ENCODE data around the gene TBC1D16.
"Not testable (repeated sequence)": the region's sequence is repeated elsewhere in the genome, so short reads cannot be mapped to it uniquely, and the experiment has no call there.

The TBC1D16 gene

DNA sequence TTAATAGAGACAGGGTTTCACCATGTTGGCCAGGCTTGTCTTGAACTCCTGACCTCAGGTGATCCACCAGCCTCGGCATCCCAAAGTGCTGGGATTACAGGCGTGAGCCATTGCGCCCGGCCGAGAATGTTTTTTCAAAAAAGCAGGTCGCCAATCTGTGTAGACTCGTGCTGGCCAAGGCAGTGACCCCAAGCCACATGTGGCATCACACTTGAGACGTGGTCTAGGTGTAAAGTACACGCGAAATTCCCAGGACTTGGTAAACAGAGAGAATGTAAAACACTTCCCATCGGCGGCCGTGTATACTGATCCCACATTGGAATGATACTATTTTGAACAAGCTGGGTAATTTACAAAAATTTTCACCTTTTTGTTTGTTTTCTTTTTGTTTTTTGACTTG is 41.1 kb downstream of the TBC1D16 start:
- no peak for DNase-seq (ENCODE audit: low read depth)
- TF ChIP-seq, protein P1, sequence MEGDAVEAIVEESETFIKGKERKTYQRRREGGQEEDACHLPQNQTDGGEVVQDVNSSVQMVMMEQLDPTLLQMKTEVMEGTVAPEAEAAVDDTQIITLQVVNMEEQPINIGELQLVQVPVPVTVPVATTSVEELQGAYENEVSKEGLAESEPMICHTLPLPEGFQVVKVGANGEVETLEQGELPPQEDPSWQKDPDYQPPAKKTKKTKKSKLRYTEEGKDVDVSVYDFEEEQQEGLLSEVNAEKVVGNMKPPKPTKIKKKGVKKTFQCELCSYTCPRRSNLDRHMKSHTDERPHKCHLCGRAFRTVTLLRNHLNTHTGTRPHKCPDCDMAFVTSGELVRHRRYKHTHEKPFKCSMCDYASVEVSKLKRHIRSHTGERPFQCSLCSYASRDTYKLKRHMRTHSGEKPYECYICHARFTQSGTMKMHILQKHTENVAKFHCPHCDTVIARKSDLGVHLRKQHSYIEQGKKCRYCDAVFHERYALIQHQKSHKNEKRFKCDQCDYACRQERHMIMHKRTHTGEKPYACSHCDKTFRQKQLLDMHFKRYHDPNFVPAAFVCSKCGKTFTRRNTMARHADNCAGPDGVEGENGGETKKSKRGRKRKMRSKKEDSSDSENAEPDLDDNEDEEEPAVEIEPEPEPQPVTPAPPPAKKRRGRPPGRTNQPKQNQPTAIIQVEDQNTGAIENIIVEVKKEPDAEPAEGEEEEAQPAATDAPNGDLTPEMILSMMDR (conservative IDR thresholded peaks at IDR 0.05; ENCODE audit: low read depth, low read length) = no peak
- H3K4me3 ChIP-seq (ENCODE audit: low read length) = no peak overlapping the region

DNA sequence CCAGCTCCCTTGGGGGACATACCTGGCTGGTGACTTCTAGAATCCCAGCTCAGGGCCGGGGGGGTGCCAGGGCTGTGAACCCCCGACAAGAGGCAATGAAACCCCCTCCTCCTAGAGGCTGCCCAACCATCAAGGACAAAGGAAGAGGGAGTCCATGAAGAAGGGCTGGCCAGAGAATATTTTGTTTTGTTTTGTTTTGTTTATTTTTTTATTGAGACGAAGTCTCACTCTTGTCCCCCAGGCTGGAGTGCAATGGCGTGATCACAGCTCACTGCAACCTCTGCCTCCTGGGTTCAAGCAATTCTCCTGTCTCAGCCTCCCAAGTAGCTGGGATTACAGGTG is 41.5 kb downstream of the TBC1D16 start:
- not testable (repeated sequence) for DNase-seq (ENCODE audit: low read depth)

DNA sequence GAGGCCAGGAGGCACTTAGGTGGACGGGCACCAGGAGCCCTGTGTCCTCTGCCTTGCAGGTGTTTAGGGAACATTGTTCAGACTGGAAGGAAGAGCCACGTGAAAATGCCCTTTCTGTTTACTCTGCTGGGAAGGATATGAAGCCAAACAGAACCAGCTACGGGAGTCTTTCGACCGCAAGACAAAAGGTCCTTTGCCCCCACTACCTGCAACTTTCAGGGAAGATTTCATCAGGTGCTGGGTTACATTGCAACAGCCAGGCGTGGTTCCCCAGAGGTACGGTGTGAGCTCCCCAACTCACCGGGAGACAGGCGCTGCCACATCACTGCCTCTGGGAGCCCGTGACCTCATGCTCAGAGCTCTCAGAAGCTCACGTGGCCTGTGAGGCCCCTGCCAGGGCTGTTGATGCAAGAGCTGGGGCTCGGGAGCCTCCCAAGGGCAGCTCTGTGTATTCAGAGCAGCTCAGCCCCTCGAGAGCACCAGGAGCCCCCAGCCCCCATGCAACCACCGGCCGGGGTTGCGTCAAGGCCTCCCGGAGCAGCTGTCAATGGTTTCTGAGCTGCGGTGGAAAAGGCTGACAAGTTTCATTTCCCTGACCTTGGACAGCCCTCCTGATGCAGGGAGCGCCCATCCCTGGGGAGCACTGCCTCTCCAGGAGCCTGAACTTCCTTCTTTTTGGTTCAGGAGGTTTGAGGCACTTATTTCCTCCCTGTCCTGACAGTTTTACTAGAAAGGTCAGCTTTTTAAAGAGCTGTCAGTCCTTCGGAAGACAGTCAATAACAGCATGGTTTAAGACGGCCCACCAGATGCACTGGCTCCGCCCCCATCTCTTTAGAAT is 42.1 kb downstream of the TBC1D16 start:
- no peak overlapping the region for H3K4me3 ChIP-seq (ENCODE audit: low read length)
- TF ChIP-seq, protein P1 (conservative IDR thresholded peaks at IDR 0.05; ENCODE audit: low read depth, low read length) = no peak
- DNase-seq (ENCODE audit: low read depth) = peak; percentile 75

More for the DNA sequence above, 41.5 kb downstream of the TBC1D16 start:
- not testable (repeated sequence) for H3K4me3 ChIP-seq (ENCODE audit: low read length)

DNA sequence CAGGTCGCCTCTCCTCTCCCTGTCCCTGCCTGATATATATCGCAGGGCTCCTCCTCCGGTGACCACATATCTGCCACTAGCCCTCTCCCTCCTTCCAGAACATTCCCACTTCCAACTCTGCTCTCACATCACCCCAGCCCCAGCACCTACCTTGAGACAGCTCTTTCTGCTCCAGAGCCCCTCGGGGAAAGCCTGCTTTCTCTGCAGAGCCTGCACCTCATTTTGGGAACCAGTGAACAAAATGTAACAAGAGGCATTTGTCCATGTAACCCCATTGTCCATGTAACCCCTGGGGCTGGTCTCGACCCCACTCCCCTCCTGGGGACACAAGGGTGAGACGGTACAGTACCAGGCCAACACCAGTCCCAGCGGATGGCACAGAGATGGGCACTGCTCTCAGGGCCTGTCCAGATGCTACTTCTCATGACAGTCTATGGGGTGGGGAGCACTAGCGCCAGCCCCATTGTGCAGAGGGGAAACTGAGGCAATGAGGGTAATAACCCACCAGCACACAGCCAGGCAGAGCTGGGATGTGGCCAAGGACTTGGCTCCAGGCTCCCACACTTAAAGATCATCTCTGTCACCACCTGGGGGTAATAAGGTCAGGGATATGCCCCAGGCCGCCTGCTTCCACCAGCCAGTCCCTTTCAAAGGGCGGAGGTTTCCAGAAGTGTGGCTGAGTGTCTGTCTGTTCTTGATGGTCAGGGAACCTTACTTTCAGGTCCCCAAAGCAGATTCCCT is 42.9 kb downstream of the TBC1D16 start:
- DNase-seq (ENCODE audit: low read depth) = no peak
- H3K4me3 ChIP-seq (ENCODE audit: low read length) = no peak overlapping the region

DNA sequence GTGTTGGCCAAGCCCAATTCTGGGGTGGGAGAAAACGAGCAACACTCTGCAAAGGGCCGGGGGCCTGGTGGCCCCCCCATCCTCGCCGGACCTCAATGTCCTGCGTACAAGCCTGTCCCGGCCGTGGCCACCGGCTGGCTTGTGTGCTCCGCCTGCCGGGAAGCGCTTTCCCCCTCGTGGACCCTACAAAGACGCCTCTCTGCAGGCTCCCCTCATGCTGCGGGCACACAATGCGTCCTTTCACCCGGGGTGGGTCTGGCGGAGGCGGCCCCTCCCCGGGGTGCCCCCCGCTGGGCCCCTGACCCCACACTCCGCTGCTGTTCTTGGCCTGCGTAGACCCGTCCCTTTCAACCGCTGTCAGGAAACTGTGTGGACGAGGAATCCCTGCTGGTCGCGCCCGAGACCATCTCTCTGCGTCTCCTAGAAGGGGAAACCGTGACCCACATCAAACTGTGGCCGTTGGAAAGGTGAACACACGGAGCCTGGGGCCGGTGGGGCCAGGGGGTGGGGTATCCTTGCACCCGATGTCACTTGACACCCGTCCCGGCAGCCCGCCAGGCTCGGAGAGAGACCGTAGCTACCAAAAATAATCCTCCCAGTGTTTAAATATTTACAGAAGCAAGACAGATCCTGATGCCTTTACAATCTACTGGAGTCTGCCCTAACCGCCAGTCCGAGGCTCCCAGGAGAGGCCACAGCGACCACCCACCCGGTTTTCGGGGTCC is 43.6 kb downstream of the TBC1D16 start:
- H3K4me3 ChIP-seq (ENCODE audit: low read length) = peak overlapping the region; percentile 48
- DNase-seq (ENCODE audit: low read depth) = no peak
- TF ChIP-seq, protein P1 (conservative IDR thresholded peaks at IDR 0.05; ENCODE audit: low read depth, low read length) = no peak

More for the DNA sequence above, 42.9 kb downstream of the TBC1D16 start:
- TF ChIP-seq, protein P1 (conservative IDR thresholded peaks at IDR 0.05; ENCODE audit: low read depth, low read length) = no peak

DNA sequence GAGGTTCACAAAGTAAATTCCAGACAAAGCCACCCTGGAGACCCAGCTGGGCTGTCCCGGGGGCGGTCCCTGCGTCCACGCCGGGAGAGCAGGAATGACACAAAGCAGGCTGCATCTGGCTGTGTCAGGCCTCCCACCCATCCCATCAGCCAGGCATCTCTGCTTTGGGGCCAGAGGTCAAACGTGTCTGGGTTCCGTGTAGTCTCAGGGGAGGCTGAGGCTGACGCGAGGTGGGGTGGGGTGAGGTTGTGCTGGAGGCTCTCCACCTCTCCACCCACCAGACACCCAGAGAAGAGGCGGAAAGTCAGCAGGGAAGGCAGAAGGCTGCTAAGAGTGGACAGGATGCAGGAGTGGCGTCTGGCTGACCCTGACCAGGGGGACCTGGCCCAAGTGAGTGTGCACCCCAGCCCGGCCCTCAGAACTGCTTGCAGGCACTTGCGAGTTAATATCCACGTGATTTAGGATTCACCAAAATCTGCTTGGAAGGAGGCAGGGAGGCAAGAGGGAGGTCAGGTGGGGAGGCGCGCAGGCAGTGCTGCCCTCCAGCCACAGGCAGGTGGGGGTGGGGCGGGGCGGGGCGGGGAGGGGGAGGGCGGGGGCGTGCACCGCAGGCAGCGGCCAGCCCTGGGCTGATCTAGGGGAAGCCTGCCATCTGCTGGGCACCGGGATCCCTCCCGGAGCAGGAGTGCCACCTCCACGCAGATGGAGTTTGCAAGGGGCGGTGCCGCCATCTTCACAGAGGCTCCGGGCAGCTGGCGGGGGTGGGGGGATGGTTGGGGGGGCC is 44.3 kb downstream of the TBC1D16 start:
- TF ChIP-seq, protein P1 (conservative IDR thresholded peaks at IDR 0.05; ENCODE audit: low read depth, low read length) = peak; percentile 68
- DNase-seq (ENCODE audit: low read depth) = no peak
- H3K4me3 ChIP-seq (ENCODE audit: low read length) = peak overlapping the region; percentile 48

DNA sequence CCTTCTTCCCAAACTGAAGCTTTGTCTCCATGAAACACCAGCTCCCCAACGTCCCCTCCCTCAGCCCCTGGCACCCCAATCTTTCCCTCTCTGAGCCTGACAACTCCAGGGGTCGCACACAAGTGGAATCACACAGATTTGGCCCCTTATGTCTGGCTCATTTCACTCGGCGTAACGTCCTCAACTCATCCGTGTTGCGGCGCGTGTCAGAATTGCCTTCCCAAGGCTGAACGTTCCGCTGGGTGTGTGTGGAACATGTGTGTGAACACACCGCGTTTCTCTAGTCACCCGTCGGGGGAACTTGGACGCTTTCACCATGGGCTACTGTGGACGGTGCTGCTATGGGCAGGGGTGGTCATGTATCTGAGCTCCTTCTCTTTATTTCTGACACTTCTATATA is 45.0 kb downstream of the TBC1D16 start:
- no peak for DNase-seq (ENCODE audit: low read depth)
- TF ChIP-seq, protein P1 (conservative IDR thresholded peaks at IDR 0.05; ENCODE audit: low read depth, low read length) = no peak

More for the DNA sequence above, 45.0 kb downstream of the TBC1D16 start:
- no peak overlapping the region for H3K4me3 ChIP-seq (ENCODE audit: low read length)

All from retinal pigment epithelial cell (primary cell).